NB4 (cell line): ENCODE data around the gene ATP11C.

Source experiments
- MYC ChIP-seq: IDR thresholded peaks from 2 replicates; pipeline ENCODE4 v1.6.1; 2011; ENCODE audit warnings: low read depth, low read length
- POLR2A ChIP-seq: IDR thresholded peaks from 2 replicates; pipeline ENCODE4 v1.6.1; 2011; ENCODE audit warnings: mild to moderate bottlenecking; ENCODE audit not compliant: insufficient read length; ENCODE audit errors: extremely low read depth
- TF ChIP-seq, protein P1 (sequence below): IDR thresholded peaks from one replicate; pipeline ENCODE4 v1.5.1; 2012; ENCODE audit warnings: low read depth, low read length
- TF ChIP-seq, protein P2 (sequence below): IDR thresholded peaks from 2 replicates; pipeline ENCODE4 v1.6.1; 2011; ENCODE audit warnings: low read depth, low read length

DNA sequence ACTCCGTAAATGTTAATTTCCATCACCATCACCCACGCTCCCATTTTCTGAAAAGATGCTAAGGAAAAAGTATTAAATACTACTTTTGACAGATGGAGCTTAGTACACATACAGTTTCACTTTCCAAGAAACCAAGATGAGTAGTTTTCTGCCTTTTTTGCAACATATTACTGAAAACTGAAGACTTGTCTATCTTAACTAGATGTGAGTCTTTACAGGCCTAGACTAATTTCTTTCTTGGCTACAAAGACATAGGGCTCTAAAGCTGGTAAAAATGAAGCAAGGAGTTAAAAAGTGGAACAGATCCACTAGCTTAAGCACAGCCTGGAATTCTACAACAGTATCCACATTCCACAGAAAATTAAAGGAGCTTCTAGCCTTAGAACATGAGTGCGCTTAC lies 68.2 kb downstream of the ATP11C start:
- TF ChIP-seq, protein P1, sequence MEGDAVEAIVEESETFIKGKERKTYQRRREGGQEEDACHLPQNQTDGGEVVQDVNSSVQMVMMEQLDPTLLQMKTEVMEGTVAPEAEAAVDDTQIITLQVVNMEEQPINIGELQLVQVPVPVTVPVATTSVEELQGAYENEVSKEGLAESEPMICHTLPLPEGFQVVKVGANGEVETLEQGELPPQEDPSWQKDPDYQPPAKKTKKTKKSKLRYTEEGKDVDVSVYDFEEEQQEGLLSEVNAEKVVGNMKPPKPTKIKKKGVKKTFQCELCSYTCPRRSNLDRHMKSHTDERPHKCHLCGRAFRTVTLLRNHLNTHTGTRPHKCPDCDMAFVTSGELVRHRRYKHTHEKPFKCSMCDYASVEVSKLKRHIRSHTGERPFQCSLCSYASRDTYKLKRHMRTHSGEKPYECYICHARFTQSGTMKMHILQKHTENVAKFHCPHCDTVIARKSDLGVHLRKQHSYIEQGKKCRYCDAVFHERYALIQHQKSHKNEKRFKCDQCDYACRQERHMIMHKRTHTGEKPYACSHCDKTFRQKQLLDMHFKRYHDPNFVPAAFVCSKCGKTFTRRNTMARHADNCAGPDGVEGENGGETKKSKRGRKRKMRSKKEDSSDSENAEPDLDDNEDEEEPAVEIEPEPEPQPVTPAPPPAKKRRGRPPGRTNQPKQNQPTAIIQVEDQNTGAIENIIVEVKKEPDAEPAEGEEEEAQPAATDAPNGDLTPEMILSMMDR = no peak
- TF ChIP-seq, protein P2, sequence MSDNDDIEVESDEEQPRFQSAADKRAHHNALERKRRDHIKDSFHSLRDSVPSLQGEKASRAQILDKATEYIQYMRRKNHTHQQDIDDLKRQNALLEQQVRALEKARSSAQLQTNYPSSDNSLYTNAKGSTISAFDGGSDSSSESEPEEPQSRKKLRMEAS = no peak
- TF ChIP-seq POLR2A = no peak
- TF ChIP-seq MYC = no peak
